ENCODE measurements around the gene ARAP1. TPM values are rescaled to one million over a fixed set of nuclear protein-coding genes. Genes with fewer than 3 reads are reported as not detected.

The ARAP1 gene
- total and polyA plus RNA-seq, 2 donors (not counting 3 experiments of a cell fraction or from before 2014, with no cell fraction given) = 36.8 to 66.2 TPM

GRCh38 chr11:72725724-72726028 is 26.5 kb downstream of the ARAP1 start:
- BruUV-seq (replicated peaks) = no TSS peak
- no peaks in the 10 kb centered on the region for H3K36me3 ChIP-seq (ENCODE audit: control insufficient read depth in 2 of 2, extremely low read depth in 1 of 2, insufficient read depth in 2 of 2, low read length in 2 of 2)
- H3K9ac ChIP-seq (replicated peaks; ENCODE audit: extremely low read depth, insufficient read depth, low read length) = no peak overlapping the region
- dilution Hi-C loops (cut with MboI; ENCODE audit: extremely low pct_ligation_motif_present, low sequenced_read_pairs) = no loop called here
- H3K27me3 ChIP-seq (ENCODE audit: control insufficient read depth in 2 of 2, insufficient read depth in 2 of 2, low read length in 2 of 2) = no peaks in the 10 kb centered on the region
- H3K79me2 ChIP-seq (ENCODE audit: control insufficient read depth, insufficient read depth, low read length) = peaks cover 14% of the 10 kb centered on the region
- TF ChIP-seq POLR2AphosphoS5 (IDR thresholded peaks at IDR 0.05; ENCODE audit: insufficient read depth, low read depth, low read length) (no peak), CTCF (IDR thresholded peaks at IDR 0.05; ENCODE audit: extremely low read depth in 1 of 2, insufficient read depth in 1 of 2, low read depth in 1 of 2, low read length in 2 of 2) (no peak), JUN (IDR thresholded peaks at IDR 0.05; ENCODE audit: borderline replicate concordance, insufficient read depth, insufficient read length, low read depth) (no peak), FOS (IDR thresholded peaks at IDR 0.05; ENCODE audit: borderline replicate concordance, insufficient read depth, low read length) (no peak), MYC (IDR thresholded peaks at IDR 0.05; ENCODE audit: low read depth, low read length) (no peak), EZH2 (IDR thresholded peaks at IDR 0.05; ENCODE audit: borderline replicate concordance, low read depth, low read length, severe bottlenecking) (no peak), GATA2 (IDR thresholded peaks at IDR 0.05; ENCODE audit: insufficient read depth, insufficient read length, low read depth, low read length) (no peak), POLR2A (IDR thresholded peaks at IDR 0.05; ENCODE audit: low read depth, low read length) (no peak), MAX (IDR thresholded peaks at IDR 0.05; ENCODE audit: insufficient read depth, insufficient read length) (no peak)
- no peaks in the 10 kb centered on the region for H4K20me1 ChIP-seq (replicated peaks; ENCODE audit: control insufficient read depth, extremely low read depth, insufficient read depth, low read length)
- FAIRE-seq (no peak), DNase-seq (ENCODE audit: low read depth, low spot score) (no peak)
- H3K4me3 ChIP-seq (replicated peaks in 1 of 3; ENCODE audit: insufficient read depth in 1 of 3, low read depth in 1 of 3, low read length in 3 of 3) = no peak overlapping the region
- no peaks in the 10 kb centered on the region for H3K9me3 ChIP-seq (replicated peaks; ENCODE audit: control insufficient read depth, insufficient read depth, low read length)
- H2AFZ ChIP-seq (ENCODE audit: low read depth, low read length) = no peak overlapping the region
- no peak overlapping the region for H3K27ac ChIP-seq (ENCODE audit: insufficient read depth, low read depth, low read length)
- H3K4me1 ChIP-seq (ENCODE audit: control insufficient read depth, extremely low read depth, insufficient read depth, low read length) = peaks cover 14% of the 10 kb centered on the region
- H3K9me1 ChIP-seq (replicated peaks; ENCODE audit: control insufficient read depth, extremely low read depth, insufficient read depth, low read length) = no peaks in the 10 kb centered on the region
- CTCF ChIA-PET = interaction anchor here (0.5 to 6.0 kb wide), 61 partner anchors 8 to 1180 kb away, joined by 3 to 136 read pairs (median 6); partner anchors contain the start of genes ARAP1 and STARD10
- intact Hi-C loops (cut with micrococcal nuclease) = loop anchor here (1.0 kb wide), 5 partner anchors 68 to 517 kb away; partner anchors contain the start of gene ATG16L2
- POLR2A ChIA-PET = interaction anchor here (1.0 to 1.5 kb wide), 2 partner anchors 68 to 87 kb away, joined by 3 to 4 read pairs; partner anchors contain the start of gene STARD10
- no peak overlapping the region for H3K4me2 ChIP-seq (ENCODE audit: insufficient read depth, low read length)
